K562 (cell line): Measurements from ENCODE around the gene CXCL17. TPM values are rescaled to one million over a fixed set of nuclear protein-coding genes. Genes with fewer than 3 reads are reported as not detected.
A peak's percentile ranks its signal among the peaks of the same experiment; 100 is the strongest.

Source experiments
- ATF6 ChIP-seq: sonication (generic); formaldehyde crosslinking; IDR thresholded peaks from 2 replicates; pipeline ENCODE4 v1.4.0; 2020; ENCODE audit warnings: mild to moderate bottlenecking, missing genetic modification reagents
- CGGBP1 ChIP-seq: fragments of 250-450 bp; sonication (Bioruptor Pico); IDR thresholded peaks from 2 replicates; pipeline ENCODE4 v1.9.0; 2021; ENCODE audit warnings: mild to moderate bottlenecking
- DNMT1 ChIP-seq: fragments of 450-650 bp; IDR thresholded peaks from 2 replicates; pipeline ENCODE4 v1.6.1; 2016; ENCODE audit warnings: antibody characterized with exemption, mild to moderate bottlenecking
- ELF1 ChIP-seq: fragments of 200-800 bp; sonication (Bioruptor generic); IDR thresholded peaks from 2 replicates; pipeline ENCODE4 v1.6.1; 2016; ENCODE audit warnings: missing genetic modification characterization, missing compliant biosample characterization
- HMG20B ChIP-seq: fragments of 250-450 bp; sonication (Bioruptor Pico); IDR thresholded peaks from 2 replicates; pipeline ENCODE4 v1.5.0; 2021; ENCODE audit warnings: mild to moderate bottlenecking
- IRF1 ChIP-seq: sonication (generic); formaldehyde crosslinking; IDR thresholded peaks from 2 replicates; pipeline ENCODE4 v1.8.0; 2022; ENCODE audit warnings: missing genetic modification reagents, mild to moderate bottlenecking, borderline replicate concordance
- NR2F6 ChIP-seq: fragments of 450-650 bp; formaldehyde crosslinking; IDR thresholded peaks from 2 replicates; pipeline ENCODE4 v1.4.0; 2020; ENCODE audit warnings: mild to moderate bottlenecking
- PHF20 ChIP-seq: fragments of 450-650 bp; IDR thresholded peaks from 2 replicates; pipeline ENCODE4 v1.6.1; 2018; ENCODE audit not compliant: partially characterized antibody
- SAP30 ChIP-seq: fragments of 200-600 bp; sonication (generic); IDR thresholded peaks from 2 replicates; pipeline ENCODE4 v1.6.1; 2012; ENCODE audit warnings: borderline replicate concordance, low read depth, mild to moderate bottlenecking, moderate library complexity, low read length, control low read depth, inconsistent platforms; ENCODE audit not compliant: insufficient read depth, poor library complexity, severe bottlenecking
- ZBTB7A ChIP-seq: IDR thresholded peaks from 2 replicates; pipeline ENCODE4 v1.6.1; 2011; ENCODE audit warnings: low read depth, mild to moderate bottlenecking, low read length, moderate library complexity, borderline replicate concordance; ENCODE audit not compliant: control insufficient read depth
- ZNF407 ChIP-seq: fragments of 450-650 bp; IDR thresholded peaks from 2 replicates; pipeline ENCODE4 v1.6.1; 2016; ENCODE audit warnings: low read depth
- ZNF507 ChIP-seq: conservative IDR thresholded peaks from 2 replicates; pipeline ENCODE4 v1.6.1; 2017; ENCODE audit warnings: missing genetic modification characterization, missing compliant biosample characterization
- ZSCAN29 ChIP-seq: fragments of 450-650 bp; IDR thresholded peaks from 2 replicates; pipeline ENCODE4 v1.6.1; 2017
- polyA plus RNA-seq, 8 experiments: library from polyadenylated mRNA; depleted of rRNA in 4 of 8; stranded (reverse) in 5 of 8; unstranded in 3 of 8; fragments of >200 nt; fragmentation: Nextera tagmentation in 2 of 8; fragmentation: Illumina TruSeq in 1 of 8; extraction: Ambion mirVana in 2 of 8; extraction: Trizol in 1 of 8; gene quantifications; 2 replicates each; pipeline versions ENCODE4 v1.2.1 to v1.2.3, GENCODE V29; 2011 to 2014; ENCODE audit warnings: inconsistent platforms in 1 of 8, missing spikeins in 1 of 8
- total RNA-seq, 7 experiments: library from RNA; depleted of rRNA in 6 of 7; stranded (reverse); fragments of >200 nt in 6 of 7; fragmentation: Illumina TruSeq in 2 of 7; extraction: Trizol in 2 of 7; gene quantifications; 2 replicates each; pipeline versions ENCODE4 v1.2.1 to v1.2.3, GENCODE V29; 2011 to 2021; ENCODE audit warnings: low replicate concordance in 1 of 7

Gene CXCL17
- total and polyA plus RNA-seq, 9 of the 15 experiments (the other 6 are each of a cell fraction or from before 2014, with no cell fraction given), result 0.10 to 0.15 TPM; not detected in 7

- TF ChIP-seq ZNF407 (no peak), ZBTB7A (no peak), ZNF507 (no peak), HMG20B (CRISPR knock-in tag) (no peak), IRF1 (no peak), DNMT1 (no peak), SAP30 (peak; percentile 23), ATF6 (CRISPR knock-in tag) (no peak), ZSCAN29 (no peak), NR2F6 (CRISPR knock-in tag) (no peak), ELF1 (tag) (peak; percentile 29; the same call in 1 of the 2 replicates), CGGBP1 (CRISPR knock-in tag) (no peak), PHF20 (no peak)
Observed at GRCh38 chr19:42397263-42398166, 45.2 kb downstream of the CXCL17 start (continued).
